ENCODE results near the gene CASP8AP2. TPM values are rescaled to one million over a fixed set of nuclear protein-coding genes. Genes with fewer than 3 reads are reported as not detected.

CASP8AP2 gene
- total and polyA plus RNA-seq, 2 of the 13 experiments (the other 11 are each of a cell fraction or from before 2014, with no cell fraction given) = 5.7 to 13.5 TPM

- TF ChIP-seq, protein P1, sequence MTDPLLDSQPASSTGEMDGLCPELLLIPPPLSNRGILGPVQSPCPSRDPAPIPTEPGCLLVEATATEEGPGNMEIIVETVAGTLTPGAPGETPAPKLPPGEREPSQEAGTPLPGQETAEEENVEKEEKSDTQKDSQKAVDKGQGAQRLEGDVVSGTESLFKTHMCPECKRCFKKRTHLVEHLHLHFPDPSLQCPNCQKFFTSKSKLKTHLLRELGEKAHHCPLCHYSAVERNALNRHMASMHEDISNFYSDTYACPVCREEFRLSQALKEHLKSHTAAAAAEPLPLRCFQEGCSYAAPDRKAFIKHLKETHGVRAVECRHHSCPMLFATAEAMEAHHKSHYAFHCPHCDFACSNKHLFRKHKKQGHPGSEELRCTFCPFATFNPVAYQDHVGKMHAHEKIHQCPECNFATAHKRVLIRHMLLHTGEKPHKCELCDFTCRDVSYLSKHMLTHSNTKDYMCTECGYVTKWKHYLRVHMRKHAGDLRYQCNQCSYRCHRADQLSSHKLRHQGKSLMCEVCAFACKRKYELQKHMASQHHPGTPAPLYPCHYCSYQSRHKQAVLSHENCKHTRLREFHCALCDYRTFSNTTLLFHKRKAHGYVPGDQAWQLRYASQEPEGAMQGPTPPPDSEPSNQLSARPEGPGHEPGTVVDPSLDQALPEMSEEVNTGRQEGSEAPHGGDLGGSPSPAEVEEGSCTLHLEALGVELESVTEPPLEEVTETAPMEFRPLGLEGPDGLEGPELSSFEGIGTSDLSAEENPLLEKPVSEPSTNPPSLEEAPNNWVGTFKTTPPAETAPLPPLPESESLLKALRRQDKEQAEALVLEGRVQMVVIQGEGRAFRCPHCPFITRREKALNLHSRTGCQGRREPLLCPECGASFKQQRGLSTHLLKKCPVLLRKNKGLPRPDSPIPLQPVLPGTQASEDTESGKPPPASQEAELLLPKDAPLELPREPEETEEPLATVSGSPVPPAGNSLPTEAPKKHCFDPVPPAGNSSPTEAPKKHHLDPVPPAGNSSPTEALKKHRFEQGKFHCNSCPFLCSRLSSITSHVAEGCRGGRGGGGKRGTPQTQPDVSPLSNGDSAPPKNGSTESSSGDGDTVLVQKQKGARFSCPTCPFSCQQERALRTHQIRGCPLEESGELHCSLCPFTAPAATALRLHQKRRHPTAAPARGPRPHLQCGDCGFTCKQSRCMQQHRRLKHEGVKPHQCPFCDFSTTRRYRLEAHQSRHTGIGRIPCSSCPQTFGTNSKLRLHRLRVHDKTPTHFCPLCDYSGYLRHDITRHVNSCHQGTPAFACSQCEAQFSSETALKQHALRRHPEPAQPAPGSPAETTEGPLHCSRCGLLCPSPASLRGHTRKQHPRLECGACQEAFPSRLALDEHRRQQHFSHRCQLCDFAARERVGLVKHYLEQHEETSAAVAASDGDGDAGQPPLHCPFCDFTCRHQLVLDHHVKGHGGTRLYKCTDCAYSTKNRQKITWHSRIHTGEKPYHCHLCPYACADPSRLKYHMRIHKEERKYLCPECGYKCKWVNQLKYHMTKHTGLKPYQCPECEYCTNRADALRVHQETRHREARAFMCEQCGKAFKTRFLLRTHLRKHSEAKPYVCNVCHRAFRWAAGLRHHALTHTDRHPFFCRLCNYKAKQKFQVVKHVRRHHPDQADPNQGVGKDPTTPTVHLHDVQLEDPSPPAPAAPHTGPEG (CRISPR knock-in tag; IDR thresholded peaks at IDR 0.05) = no peak
- TF ChIP-seq ZSCAN25 (CRISPR knock-in tag; IDR thresholded peaks at IDR 0.05) (no peak), ZNF773 (CRISPR knock-in tag; IDR thresholded peaks at IDR 0.05; ENCODE audit: borderline replicate concordance) (no peak), KLF11 (CRISPR knock-in tag; IDR thresholded peaks at IDR 0.05) (no peak), HOXD1 (CRISPR knock-in tag; IDR thresholded peaks at IDR 0.05) (no peak), ZNF318 (CRISPR knock-in tag; IDR thresholded peaks at IDR 0.05) (no peak)
These were observed 64.5 kb downstream of the CASP8AP2 start, which contains the start of gene GJA10 (continued) for GRCh38 chr6:89894169-89894568.

Measured in HepG2 (cell line).